GM18508 (cell line): Measurements from ENCODE around the gene KRTAP8-1.

Experiments
- ATAC-seq: cut with Tn5 transposase; IDR thresholded peaks from one replicate; pipeline ENCODE4 v1.9.1; 2021; ENCODE audit warnings: moderate number of reproducible peaks; ENCODE audit not compliant: insufficient read depth, unreplicated experiment

Gene KRTAP8-1

GRCh38 chr21:30813174-30813573 lies at the start of gene KRTAP8-1:
TSS of gene KRTAP8-1 (minus strand) at chr21:30813274. CDS start at chr21:30813220, 54 bp downstream.
- no peak for ATAC-seq

- ATAC-seq: no peak
Observed at GRCh38 chr21:30847627-30848500, 34.8 kb upstream of the KRTAP8-1 start.

- no peak for ATAC-seq
Observed at GRCh38 chr21:30842990-30843389, 29.9 kb upstream of the KRTAP8-1 start.

- ATAC-seq: no peak
Observed at GRCh38 chr21:30839304-30839703, 26.2 kb upstream of the KRTAP8-1 start.

GRCh38 chr21:30838536-30838935 lies 25.5 kb upstream of the KRTAP8-1 start:
- no peak for ATAC-seq

GRCh38 chr21:30831194-30831765 lies 18.2 kb upstream of the KRTAP8-1 start:
- ATAC-seq: no peak

- no peak for ATAC-seq
Observed at GRCh38 chr21:30829659-30830058, 16.6 kb upstream of the KRTAP8-1 start, which contains the start of gene KRTAP7-1. TSS of gene KRTAP7-1 (minus strand) at chr21:30829759. CDS start at chr21:30829698, 61 bp downstream.

GRCh38 chr21:30818837-30819610 lies 6.0 kb upstream of the KRTAP8-1 start:
- ATAC-seq: no peak

- ATAC-seq: no peak
Observed at GRCh38 chr21:30800605-30801004, 12.5 kb downstream of the KRTAP8-1 start.

- no peak for ATAC-seq
Observed at GRCh38 chr21:30793581-30794314, 19.3 kb downstream of the KRTAP8-1 start.

- ATAC-seq: no peak
Observed at GRCh38 chr21:30779249-30779648, 33.8 kb downstream of the KRTAP8-1 start.

- no peak for ATAC-seq
Observed at GRCh38 chr21:30769724-30770431, 43.2 kb downstream of the KRTAP8-1 start.
